Activated CD4-positive, alpha-beta memory T cell treated with anti-CD3 and anti-CD28 coated beads for 36 hours (primary cell): ENCODE measurements around the gene SEMA6B. TPM values are rescaled to one million over a fixed set of nuclear protein-coding genes. Genes with fewer than 3 reads are reported as not detected.

Experiments
- CTCF ChIA-PET: fragments of 350-600 bp; sonication (Branson Sonifier 250); formaldehyde crosslinking; loops from one replicate; lab custom pipeline; 2021; ENCODE audit warnings: antibody characterized with exemption, inconsistent platforms; lab: Charles Lee
- POLR2A ChIA-PET: fragments of 350-600 bp; sonication (Branson Sonifier 250); formaldehyde crosslinking; loops from one replicate; lab custom pipeline; 2021; ENCODE audit warnings: antibody characterized with exemption; lab: Charles Lee
- DNase-seq: peaks from one replicate; pipeline ENCODE4 v3.0.0-alpha.2; 2020
- H3K27ac Mint-ChIP-seq: one replicate; pipeline ENCODE4 v1.8.0; 2021; ENCODE audit warnings: mixed read lengths
- H3K27me3 Mint-ChIP-seq: one replicate; pipeline ENCODE4 v1.8.0; 2021; ENCODE audit warnings: mixed read lengths
- H3K36me3 Mint-ChIP-seq: one replicate; pipeline ENCODE4 v1.8.0; 2021; ENCODE audit warnings: mixed read lengths
- H3K4me1 Mint-ChIP-seq: one replicate; pipeline ENCODE4 v1.8.0; 2021; ENCODE audit warnings: low read depth, mixed read lengths
- H3K4me3 Mint-ChIP-seq: one replicate; pipeline ENCODE4 v1.8.0; 2021; ENCODE audit warnings: mild to moderate bottlenecking, mixed read lengths
- H3K9me3 Mint-ChIP-seq: one replicate; pipeline ENCODE4 v1.8.0; 2021; ENCODE audit warnings: mixed read lengths
- intact Hi-C: fragments of 100-400 bp; cut with micrococcal nuclease; formaldehyde crosslinking; loops from one replicate; pipeline ENCODE4 v1.15.1; 2023
- total RNA-seq, 2 experiments: library from RNA; stranded (reverse); gene quantifications; one replicate each; pipeline ENCODE4 v1.2.3, GENCODE V29; 2021

Gene SEMA6B
- total RNA-seq, 2 experiments from 2014 or later, result 0.19 TPM; not detected in 1

DNA sequence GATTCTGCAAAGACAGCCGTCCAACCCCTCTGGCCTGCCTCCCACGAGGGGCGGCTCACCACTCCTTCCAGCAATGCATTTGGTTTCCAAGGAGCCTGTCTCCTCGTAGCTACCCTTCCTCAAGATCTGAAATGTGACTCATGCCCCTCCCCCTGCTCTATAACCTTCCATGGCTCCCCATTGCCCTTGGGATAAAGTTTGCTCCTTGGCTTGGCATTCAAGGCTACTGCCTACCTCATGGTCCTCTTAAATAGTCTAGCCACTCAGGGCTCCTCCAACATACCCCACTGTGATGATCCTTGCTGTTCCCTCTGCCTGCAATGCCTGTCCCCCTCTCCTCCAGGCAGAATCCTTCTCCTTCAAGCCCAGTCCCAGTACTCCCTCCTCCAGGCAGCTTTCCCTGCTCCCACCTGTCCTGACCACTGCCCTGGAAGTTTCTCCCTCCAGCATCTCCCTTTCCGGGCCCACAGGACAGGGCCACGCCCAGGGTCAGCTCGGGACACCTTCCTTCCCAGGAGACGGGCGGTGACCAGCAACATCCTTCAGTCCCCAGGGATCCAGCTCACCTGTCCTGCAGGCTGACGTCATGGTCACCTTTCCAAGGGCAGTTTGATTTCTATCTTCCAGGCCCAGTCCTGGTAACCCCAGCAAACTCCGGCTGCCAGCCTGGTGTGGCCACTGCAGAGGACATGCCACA, 19.2 kb upstream of the SEMA6B start:
- Mint-ChIP-seq H3K27ac (no peak overlapping the region), H3K4me3 (no peak overlapping the region), H3K9me3 (no peaks in the 10 kb centered on the region), H3K36me3 (no peaks in the 10 kb centered on the region), H3K27me3 (peaks cover 47% of the 10 kb centered on the region), H3K4me1 (peaks cover 8% of the 10 kb centered on the region)
- intact Hi-C loops, result no loop called here
- no peak for DNase-seq
- ChIA-PET CTCF (interaction anchor here (1.0 to 1.6 kb wide), 2 partner anchors 12 to 57 kb away, joined by 4 to 5 read pairs; no protein-coding TSS in a partner anchor), POLR2A (no interaction called here)

DNA sequence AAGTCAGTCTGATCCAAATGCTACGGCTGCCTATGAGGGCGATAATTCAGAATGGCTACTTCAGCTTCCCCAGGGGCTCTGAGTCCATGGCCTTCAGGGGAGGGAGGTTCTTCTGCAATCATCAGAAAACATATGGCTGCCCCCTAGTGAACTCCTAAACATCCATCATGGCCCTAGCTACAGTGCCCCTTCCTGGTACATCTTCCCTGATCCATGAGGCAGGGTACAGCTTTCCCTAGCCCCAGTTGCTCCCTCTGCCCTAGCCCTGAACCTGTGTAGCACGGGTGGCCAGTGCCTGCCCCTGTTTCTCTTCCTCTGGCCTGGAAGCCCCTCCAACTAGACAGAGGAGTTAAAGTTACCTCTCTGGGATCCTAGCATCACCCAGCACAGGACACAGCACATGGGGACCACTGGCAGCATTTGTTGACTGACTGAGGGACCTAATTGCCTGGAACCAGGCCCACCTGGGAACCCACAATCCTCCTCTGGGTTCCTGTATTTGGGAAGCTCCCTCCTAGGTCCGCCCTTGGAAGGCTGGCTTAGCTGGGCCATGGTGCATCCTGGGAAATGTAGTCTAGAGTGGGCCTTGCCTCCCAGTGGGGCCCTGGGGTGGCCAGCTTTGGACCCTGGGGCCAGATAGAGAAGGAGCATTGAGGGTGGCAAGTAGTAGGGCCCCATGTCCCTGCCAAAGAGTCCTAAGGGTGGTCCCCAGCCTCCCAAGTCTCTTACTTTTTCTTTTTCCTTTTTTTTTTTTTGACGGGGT, 17.7 kb upstream of the SEMA6B start:
- ChIA-PET POLR2A (no interaction called here), CTCF (interaction anchor here (0.6 to 5.8 kb wide), 6 partner anchors 12 to 206 kb away, joined by 3 to 61 read pairs (median 10); no protein-coding TSS in a partner anchor)
- H3K9me3 Mint-ChIP-seq, result no peaks in the 10 kb centered on the region
- no peak overlapping the region for H3K27ac Mint-ChIP-seq
- peaks cover 4% of the 10 kb centered on the region for H3K4me1 Mint-ChIP-seq
- intact Hi-C loops, result loop anchor here (2.0 kb wide), 1 partner anchor 60 kb away; no protein-coding TSS in a partner anchor
- peaks cover 44% of the 10 kb centered on the region for H3K27me3 Mint-ChIP-seq
- H3K4me3 Mint-ChIP-seq, result no peak overlapping the region
- H3K36me3 Mint-ChIP-seq, result no peaks in the 10 kb centered on the region
- no peak for DNase-seq

DNA sequence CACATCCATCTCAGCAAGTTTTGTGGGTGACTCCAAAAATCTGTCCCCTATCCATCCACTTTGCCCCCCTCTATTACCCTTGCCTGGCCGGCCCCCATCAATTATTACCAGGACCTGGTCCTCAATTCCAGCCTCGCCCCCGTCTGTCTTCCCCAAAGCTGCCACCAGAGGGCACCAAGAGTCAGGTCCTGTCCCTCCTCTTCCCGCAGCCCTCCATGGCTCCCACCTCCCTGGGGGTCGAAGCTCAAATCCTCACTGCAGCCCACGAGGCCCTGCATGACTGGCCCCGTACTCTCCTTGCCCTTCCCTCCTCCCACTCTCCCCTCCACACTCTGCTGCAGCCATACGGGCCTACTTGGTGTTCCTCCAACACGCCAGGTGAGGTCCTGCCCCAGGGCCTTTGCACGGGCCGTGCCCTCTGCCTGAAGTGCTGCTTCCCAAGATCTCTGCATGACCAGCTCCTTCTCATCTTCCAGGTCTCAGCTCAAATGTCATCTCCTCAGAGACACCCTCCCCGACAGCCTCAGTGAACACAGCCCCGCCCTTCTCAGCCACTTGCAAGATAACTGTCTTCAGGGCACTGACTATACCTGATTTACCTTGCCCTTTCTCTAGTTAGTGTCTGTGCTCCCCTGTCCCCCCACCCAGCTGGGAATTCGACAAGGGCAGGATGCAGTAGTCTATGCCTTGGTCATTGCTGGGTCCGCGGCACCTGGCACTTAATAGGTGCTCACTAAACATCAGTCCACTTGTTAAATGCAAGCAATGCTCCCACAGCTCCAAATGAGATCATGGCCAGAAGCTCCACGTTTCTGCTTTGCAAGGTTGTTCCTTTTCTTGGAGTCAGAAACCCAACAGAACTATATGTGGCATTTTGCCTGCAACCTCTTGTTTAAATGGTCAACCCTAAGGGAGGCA, 16.8 kb upstream of the SEMA6B start:
- Mint-ChIP-seq H3K4me1 (no peaks in the 10 kb centered on the region), H3K27ac (no peak overlapping the region), H3K27me3 (peaks cover 39% of the 10 kb centered on the region), H3K36me3 (no peaks in the 10 kb centered on the region), H3K4me3 (no peak overlapping the region), H3K9me3 (no peaks in the 10 kb centered on the region)
- DNase-seq, result peak; percentile 79
- ChIA-PET POLR2A (no interaction called here), CTCF (interaction anchor here (0.6 to 5.8 kb wide), 12 partner anchors 9 to 192 kb away, joined by 3 to 61 read pairs (median 3); no protein-coding TSS in a partner anchor)
- intact Hi-C loops, result loop anchor here (2.0 kb wide), 1 partner anchor 61 kb away; no protein-coding TSS in a partner anchor

DNA sequence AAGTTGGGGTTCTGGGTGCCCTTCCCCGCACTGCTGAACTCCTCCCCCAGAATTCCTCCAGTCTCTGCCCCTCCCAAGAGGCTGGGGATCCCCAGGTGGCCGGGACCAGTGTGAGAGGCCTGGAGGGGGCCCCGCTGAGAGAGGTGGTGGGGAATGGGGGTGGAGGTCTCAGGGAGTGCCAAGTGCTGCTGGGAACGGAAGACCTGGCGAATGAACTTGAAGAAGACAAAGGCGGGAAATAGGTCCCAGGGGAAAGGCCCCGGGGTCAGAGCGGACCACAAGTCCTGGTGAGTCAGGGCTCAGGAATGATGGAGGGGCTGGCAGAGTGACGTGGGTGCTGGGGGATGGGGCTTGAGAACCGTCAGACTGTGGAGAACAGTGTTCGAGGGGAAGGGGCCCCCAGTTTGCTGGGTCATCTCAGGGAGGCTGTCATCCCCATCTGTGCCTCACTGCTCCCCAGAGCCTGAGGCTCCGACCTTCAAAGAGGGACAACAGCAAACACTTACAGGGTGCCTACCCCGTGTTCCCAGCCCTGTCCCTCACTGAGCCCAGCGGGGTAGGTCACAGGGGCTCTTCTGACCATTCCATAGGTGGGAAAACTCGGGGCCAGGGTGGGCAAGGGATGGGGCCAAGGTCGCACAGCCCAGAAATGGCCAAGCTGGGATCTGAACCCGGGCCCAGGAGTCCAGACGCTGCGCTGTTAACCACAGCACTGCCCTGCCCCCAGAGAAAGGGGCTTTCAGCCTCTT, 16.0 kb upstream of the SEMA6B start:
- no peaks in the 10 kb centered on the region for H3K36me3 Mint-ChIP-seq
- no peaks in the 10 kb centered on the region for H3K9me3 Mint-ChIP-seq
- CTCF ChIA-PET, result interaction anchor here (0.6 to 5.8 kb wide), 9 partner anchors 9 to 193 kb away, joined by 3 to 61 read pairs (median 4); no protein-coding TSS in a partner anchor
- POLR2A ChIA-PET, result no interaction called here
- no peak overlapping the region for H3K27ac Mint-ChIP-seq
- H3K27me3 Mint-ChIP-seq, result peaks cover 39% of the 10 kb centered on the region
- intact Hi-C loops, result loop anchor here (2.0 kb wide), 1 partner anchor 61 kb away; no protein-coding TSS in a partner anchor
- peak; percentile 30 for DNase-seq
- H3K4me3 Mint-ChIP-seq, result no peak overlapping the region
- no peaks in the 10 kb centered on the region for H3K4me1 Mint-ChIP-seq

DNA sequence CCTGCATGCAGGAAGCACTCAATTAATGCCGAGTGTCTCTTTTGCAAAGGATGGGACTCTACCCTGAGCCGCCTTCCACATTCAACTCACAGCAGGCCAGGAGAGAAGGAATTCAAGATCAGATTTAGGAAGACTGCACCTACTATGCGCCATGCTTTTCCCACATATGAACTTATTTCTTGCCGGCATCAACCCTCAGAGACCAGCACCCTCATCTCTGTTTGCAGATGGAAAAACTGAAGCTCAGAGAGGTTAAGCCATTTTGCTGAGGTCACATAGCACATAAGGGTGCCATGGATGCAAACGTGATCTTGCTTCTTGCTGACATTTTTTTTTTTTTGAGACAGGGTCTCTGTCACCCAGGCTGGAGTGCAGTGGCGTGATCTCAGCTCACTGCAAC, 14.2 kb upstream of the SEMA6B start:
- ChIA-PET POLR2A (interaction anchor here (0.6 kb wide), 1 partner anchor 84 kb away, joined by 4 read pairs; no protein-coding TSS in a partner anchor), CTCF (interaction anchor here (5.8 kb wide), 1 partner anchor 63 kb away, joined by 61 read pairs; no protein-coding TSS in a partner anchor)
- no peaks in the 10 kb centered on the region for H3K36me3 Mint-ChIP-seq
- peaks cover 27% of the 10 kb centered on the region for H3K27me3 Mint-ChIP-seq
- no peak for DNase-seq
- no peak overlapping the region for H3K4me3 Mint-ChIP-seq
- intact Hi-C loops, result no loop called here
- H3K9me3 Mint-ChIP-seq, result no peaks in the 10 kb centered on the region
- H3K4me1 Mint-ChIP-seq, result no peaks in the 10 kb centered on the region
- no peak overlapping the region for H3K27ac Mint-ChIP-seq

DNA sequence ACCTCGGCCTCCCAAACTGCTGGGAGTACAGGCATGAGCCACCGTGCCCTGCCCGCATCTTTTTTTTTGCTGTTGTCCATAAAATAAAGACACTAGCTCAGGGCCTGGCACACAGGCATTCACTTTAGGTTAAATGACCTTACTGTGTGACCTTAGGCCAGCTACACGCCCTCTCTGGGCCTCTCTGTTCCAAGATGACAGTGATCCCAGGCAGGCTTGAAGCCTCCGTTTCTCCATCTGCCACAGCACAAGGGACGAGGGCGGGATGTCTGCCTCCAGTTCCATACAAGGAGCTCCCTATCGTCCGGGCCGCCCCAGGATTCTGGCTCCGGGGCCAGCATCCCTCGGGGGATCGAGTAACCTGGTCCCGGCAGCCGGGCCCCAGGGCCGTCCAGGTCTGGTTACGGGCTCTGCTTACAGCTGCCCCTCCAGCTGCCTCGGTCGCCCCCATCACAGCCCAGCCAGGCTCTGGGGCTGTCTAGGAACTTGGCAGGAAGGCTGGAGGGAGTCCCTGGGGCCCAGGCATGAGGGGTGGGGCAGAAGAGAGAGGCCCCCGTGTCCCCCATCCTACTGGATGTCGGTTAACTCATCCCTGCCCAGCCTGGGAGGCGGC, 11.9 kb upstream of the SEMA6B start:
- Mint-ChIP-seq H3K9me3 (no peaks in the 10 kb centered on the region), H3K36me3 (no peaks in the 10 kb centered on the region), H3K4me3 (no peak overlapping the region), H3K4me1 (no peaks in the 10 kb centered on the region), H3K27ac (no peak overlapping the region), H3K27me3 (peaks cover 24% of the 10 kb centered on the region)
- CTCF ChIA-PET, result interaction anchor here (0.9 to 5.8 kb wide), 4 partner anchors 46 to 66 kb away, joined by 3 to 66 read pairs (median 10); no protein-coding TSS in a partner anchor
- DNase-seq, result no peak
- POLR2A ChIA-PET, result no interaction called here
- intact Hi-C loops, result no loop called here

DNA sequence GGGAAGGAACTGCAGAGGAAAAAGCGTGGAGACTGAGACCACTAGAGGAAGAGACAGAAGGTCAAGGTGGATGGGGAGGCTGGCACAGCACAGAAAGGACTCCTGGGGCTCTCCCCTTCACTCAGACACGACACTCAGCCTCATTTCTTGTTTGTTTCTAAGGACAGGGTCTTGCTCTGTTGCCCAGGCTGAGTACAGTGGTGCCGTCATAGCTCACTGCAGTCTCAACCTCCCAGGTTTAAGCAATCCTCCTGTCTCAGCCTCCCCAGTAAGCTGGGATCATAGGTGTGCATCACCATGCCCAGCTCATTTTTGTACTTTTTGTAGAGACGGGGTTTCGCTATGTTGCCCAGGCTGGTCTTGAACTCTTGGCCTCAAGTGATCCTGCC, 11.4 kb upstream of the SEMA6B start:
- no peak for DNase-seq
- Mint-ChIP-seq H3K27ac (no peak overlapping the region), H3K9me3 (no peaks in the 10 kb centered on the region), H3K4me3 (no peak overlapping the region), H3K4me1 (no peaks in the 10 kb centered on the region), H3K36me3 (no peaks in the 10 kb centered on the region), H3K27me3 (peaks cover 19% of the 10 kb centered on the region)
- intact Hi-C loops, result no loop called here
- POLR2A ChIA-PET, result no interaction called here
- CTCF ChIA-PET, result interaction anchor here (0.9 to 5.8 kb wide), 4 partner anchors 18 to 66 kb away, joined by 3 to 66 read pairs (median 10); no protein-coding TSS in a partner anchor

DNA sequence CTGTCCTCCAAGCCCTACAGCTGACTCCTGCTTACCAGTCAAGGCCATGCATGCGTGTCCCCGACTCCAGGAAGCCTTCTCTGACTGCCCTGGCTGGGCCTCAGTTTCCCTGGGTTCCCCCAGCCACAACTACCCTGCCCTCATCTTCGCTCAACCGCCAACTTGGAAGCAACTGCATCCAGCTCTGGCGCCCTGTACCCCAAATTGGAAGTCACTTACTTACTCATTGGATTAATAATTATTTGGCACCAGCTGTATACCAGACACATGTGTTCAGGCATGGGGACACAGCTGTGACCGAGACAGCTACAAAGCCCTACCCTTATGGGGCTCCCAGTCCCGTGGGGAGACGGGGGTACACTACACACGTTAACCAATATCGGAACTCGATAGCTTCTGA, 10.9 kb upstream of the SEMA6B start:
- H3K36me3 Mint-ChIP-seq, result no peaks in the 10 kb centered on the region
- H3K27ac Mint-ChIP-seq, result no peak overlapping the region
- no peaks in the 10 kb centered on the region for H3K4me1 Mint-ChIP-seq
- peaks cover 17% of the 10 kb centered on the region for H3K27me3 Mint-ChIP-seq
- no peak for DNase-seq
- no peaks in the 10 kb centered on the region for H3K9me3 Mint-ChIP-seq
- H3K4me3 Mint-ChIP-seq, result no peak overlapping the region
- ChIA-PET CTCF (interaction anchor here (0.9 to 5.8 kb wide), 4 partner anchors 19 to 67 kb away, joined by 3 to 66 read pairs (median 10); no protein-coding TSS in a partner anchor), POLR2A (no interaction called here)
- intact Hi-C loops, result no loop called here

DNA sequence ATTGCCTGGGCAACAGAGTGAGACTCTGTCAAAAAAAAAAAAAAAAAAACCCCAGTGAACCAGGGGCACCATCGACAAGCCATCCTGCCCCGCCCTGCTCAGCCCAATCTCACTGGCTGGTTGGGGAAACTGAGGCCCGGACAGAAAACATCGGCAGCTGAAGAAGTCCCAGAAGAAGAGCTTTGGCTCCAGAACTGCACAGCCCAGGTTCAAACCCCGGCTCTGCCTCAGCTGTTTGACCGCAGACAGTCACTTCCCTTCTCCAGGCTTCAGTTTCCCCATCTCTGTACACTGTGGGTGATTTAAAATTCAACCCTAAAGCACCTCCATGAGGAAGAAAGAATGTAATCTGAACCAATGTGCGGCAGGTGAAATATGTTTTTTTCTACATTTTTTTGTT, 9.4 kb upstream of the SEMA6B start:
- POLR2A ChIA-PET, result no interaction called here
- Mint-ChIP-seq H3K27me3 (peaks cover 11% of the 10 kb centered on the region), H3K27ac (no peak overlapping the region), H3K36me3 (no peaks in the 10 kb centered on the region), H3K4me1 (no peaks in the 10 kb centered on the region), H3K9me3 (no peaks in the 10 kb centered on the region), H3K4me3 (no peak overlapping the region)
- intact Hi-C loops, result no loop called here
- DNase-seq, result no peak
- CTCF ChIA-PET, result interaction anchor here (0.6 to 5.8 kb wide), 4 partner anchors 65 to 199 kb away, joined by 3 to 66 read pairs (median 19); no protein-coding TSS in a partner anchor

DNA sequence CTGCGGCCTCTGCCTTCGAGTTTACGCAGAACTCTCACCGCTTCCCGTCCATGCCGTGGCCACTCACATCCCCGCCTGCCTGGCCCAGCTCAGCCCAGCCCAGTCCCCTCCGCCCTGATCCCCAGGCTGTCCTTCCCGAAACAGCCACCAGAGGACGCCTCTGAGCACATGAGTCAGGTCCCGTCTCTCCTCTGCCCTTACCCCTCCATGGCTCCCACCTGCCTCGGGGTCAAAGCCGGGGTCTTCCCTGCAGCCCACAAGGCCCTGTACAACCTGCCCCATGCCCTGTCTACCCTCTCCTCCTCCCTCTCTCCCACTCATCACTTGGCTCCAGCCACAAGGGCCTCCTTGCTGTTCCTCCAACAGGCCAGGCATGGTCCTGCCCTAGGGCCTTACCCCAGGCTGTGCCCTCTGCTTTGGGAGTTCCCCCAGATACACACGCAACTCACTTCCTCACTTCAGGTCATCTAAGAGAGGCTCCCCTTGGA, 8.1 kb upstream of the SEMA6B start:
- Mint-ChIP-seq H3K27ac (no peak overlapping the region), H3K27me3 (peaks cover 9% of the 10 kb centered on the region), H3K4me1 (no peaks in the 10 kb centered on the region), H3K36me3 (no peaks in the 10 kb centered on the region), H3K9me3 (no peaks in the 10 kb centered on the region), H3K4me3 (no peak overlapping the region)
- intact Hi-C loops, result no loop called here
- DNase-seq, result peak; percentile 80
- POLR2A ChIA-PET, result no interaction called here
- CTCF ChIA-PET, result interaction anchor here (0.6 to 5.8 kb wide), 12 partner anchors 8 to 1077 kb away, joined by 3 to 66 read pairs (median 4); partner anchors contain the start of gene PLIN5
